Fibroblast of pulmonary artery (primary cell): Measurements from ENCODE around the gene SEZ6L.

ENCODE experiments used
- DNase-seq: peaks from one replicate; pipeline ENCODE4 v3.0.0-alpha.2; 2010; ENCODE audit warnings: low read depth
- H3K4me3 ChIP-seq: replicated peaks from 2 replicates; pipeline ENCODE4 v1.5.1; 2011; ENCODE audit warnings: low read depth, mild to moderate bottlenecking, control low read depth, low read length, moderate library complexity
- CTCF ChIP-seq: IDR thresholded peaks from 2 replicates; pipeline ENCODE4 v1.5.1; 2011; ENCODE audit warnings: mild to moderate bottlenecking, control low read depth, low read length, inconsistent platforms; ENCODE audit errors: missing control alignments

SEZ6L gene

GRCh38 chr22:26162926-26163325, 6.3 kb upstream of the SEZ6L start:
- no peak for DNase-seq
- H3K4me3 ChIP-seq: no peak overlapping the region
- TF ChIP-seq CTCF: no peak

- no peak overlapping the region for H3K4me3 ChIP-seq
- TF ChIP-seq CTCF: no peak
- DNase-seq: no peak
Observed at GRCh38 chr22:26164174-26164573, 5.1 kb upstream of the SEZ6L start.

GRCh38 chr22:26168330-26168851, 871 bp upstream of the SEZ6L start:
- DNase-seq: no peak

GRCh38 chr22:26168939-26169314, 335 bp upstream of the SEZ6L start:
- TF ChIP-seq CTCF: no peak
- no peak overlapping the region for H3K4me3 ChIP-seq
- no peak for DNase-seq

More at GRCh38 chr22:26168330-26168851, 871 bp upstream of the SEZ6L start:
- no peak for TF ChIP-seq CTCF
- no peak overlapping the region for H3K4me3 ChIP-seq

GRCh38 chr22:26170112-26170492, 840 bp downstream of the SEZ6L start:
- no peak overlapping the region for H3K4me3 ChIP-seq
- no peak for DNase-seq
- TF ChIP-seq CTCF: no peak

- H3K4me3 ChIP-seq: no peak overlapping the region
- DNase-seq: no peak
Observed at GRCh38 chr22:26170795-26171580, 1.7 kb downstream of the SEZ6L start.

More at GRCh38 chr22:26170795-26171580, 1.7 kb downstream of the SEZ6L start:
- TF ChIP-seq CTCF: no peak
